ENCODE measurements around the gene SLC34A1. TPM values are rescaled to one million over a fixed set of nuclear protein-coding genes. Genes with fewer than 3 reads are reported as not detected.

The SLC34A1 gene
- total RNA-seq, 2 experiments from 2014 or later = 0.35 to 0.63 TPM

- ChIA-PET CTCF (ENCODE audit: unreplicated experiment) (interaction anchor here (0.6 to 0.9 kb wide), 5 partner anchors 8 to 57 kb away, joined by 3 read pairs; no protein-coding TSS in a partner anchor), POLR2A (interaction anchor here (0.6 to 1.8 kb wide), 6 partner anchors 11 to 147 kb away, joined by 3 to 10 read pairs (median 4); partner anchors contain the start of gene GRK6)
- no TSS peak for BruUV-seq (replicated peaks)
- Histone ChIP-seq H3K4me1 (ENCODE audit: insufficient read depth, low read length, poor library complexity, severe bottlenecking) (peaks cover 47% of the 10 kb centered on the region), H3K79me2 (ENCODE audit: insufficient read depth, low read depth, low read length) (no peaks in the 10 kb centered on the region), H3K27ac (ENCODE audit: low read depth, low read length, poor library complexity, severe bottlenecking) (no peak within 1 kb of the TSS), H3K4me3 (ENCODE audit: low read depth, low read length, poor library complexity, severe bottlenecking) (peak within 1 kb of the TSS; percentile 72), H4K20me1 (ENCODE audit: insufficient read depth, low read length) (0 out of 2 replicates have a peak, but pooled peaks cover 9% of the 10 kb centered on the region), H3K9me3 (ENCODE audit: low read length) (no peaks in the 10 kb centered on the region), H3K36me3 (ENCODE audit: insufficient read depth, low read length) (peaks cover 17% of the 10 kb centered on the region), H3K9me2 (ENCODE audit: insufficient read depth, low read length) (no peaks in the 10 kb centered on the region), H2AFZ (ENCODE audit: low read length) (peak within 1 kb of the TSS; percentile 7; the same call in 1 of the 2 replicates), H3K4me2 (ENCODE audit: low read length) (peak within 1 kb of the TSS; percentile 75)
- TF ChIP-seq EZH2phosphoT487 (IDR thresholded peaks at IDR 0.05; ENCODE audit: borderline replicate concordance, low read depth, low read length) = no peak
- TF ChIP-seq, protein P1, sequence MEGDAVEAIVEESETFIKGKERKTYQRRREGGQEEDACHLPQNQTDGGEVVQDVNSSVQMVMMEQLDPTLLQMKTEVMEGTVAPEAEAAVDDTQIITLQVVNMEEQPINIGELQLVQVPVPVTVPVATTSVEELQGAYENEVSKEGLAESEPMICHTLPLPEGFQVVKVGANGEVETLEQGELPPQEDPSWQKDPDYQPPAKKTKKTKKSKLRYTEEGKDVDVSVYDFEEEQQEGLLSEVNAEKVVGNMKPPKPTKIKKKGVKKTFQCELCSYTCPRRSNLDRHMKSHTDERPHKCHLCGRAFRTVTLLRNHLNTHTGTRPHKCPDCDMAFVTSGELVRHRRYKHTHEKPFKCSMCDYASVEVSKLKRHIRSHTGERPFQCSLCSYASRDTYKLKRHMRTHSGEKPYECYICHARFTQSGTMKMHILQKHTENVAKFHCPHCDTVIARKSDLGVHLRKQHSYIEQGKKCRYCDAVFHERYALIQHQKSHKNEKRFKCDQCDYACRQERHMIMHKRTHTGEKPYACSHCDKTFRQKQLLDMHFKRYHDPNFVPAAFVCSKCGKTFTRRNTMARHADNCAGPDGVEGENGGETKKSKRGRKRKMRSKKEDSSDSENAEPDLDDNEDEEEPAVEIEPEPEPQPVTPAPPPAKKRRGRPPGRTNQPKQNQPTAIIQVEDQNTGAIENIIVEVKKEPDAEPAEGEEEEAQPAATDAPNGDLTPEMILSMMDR (conservative IDR thresholded peaks at IDR 0.05; ENCODE audit: low read length) = no peak; the same call in 1 of the 2 replicates
- intact Hi-C loops (cut with micrococcal nuclease; ENCODE audit: unreplicated experiment) = loop anchor here (1.0 kb wide), 2 partner anchors 42 to 56 kb away; no protein-coding TSS in a partner anchor
- DNase-seq (ENCODE audit: low spot score) = peak; percentile 87
These were observed 62.2 kb downstream of the SLC34A1 start, which contains the start of gene PRR7 for GRCh38 chr5:177446200-177447065. Gene PRR7, plus strand, starts transcription at chr5:177446814. Its CDS starts 8,254 bp downstream, at chr5:177455068.

DNA sequence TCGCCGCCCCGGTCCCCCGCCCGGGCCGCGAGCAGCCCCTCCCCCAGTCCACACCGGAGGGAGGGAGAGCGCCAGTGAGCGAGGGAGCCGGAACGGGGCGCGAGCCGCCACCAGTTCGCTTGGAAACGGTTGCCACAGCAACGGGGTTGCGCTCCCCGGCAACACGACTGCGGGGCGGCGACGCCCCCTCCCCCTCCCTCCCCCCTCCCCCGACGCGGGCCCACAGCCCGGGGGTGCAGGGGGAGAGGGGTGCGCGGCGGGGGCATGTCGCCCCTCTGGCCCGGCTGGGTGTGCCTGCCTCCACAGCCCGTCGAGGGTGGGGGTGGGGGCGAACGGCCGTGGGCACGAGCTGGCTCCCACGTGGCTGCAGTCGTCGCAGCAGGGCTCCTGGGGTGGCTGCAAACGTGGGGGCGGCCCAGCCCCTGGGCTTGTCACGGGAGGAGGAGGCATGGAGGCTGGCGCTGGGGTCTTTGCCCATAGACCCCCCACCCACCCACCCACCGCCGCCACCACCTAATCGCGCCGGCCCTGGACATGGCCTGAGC is 62.9 kb downstream of the SLC34A1 start:
- CTCF ChIA-PET (ENCODE audit: unreplicated experiment) = interaction anchor here (0.6 kb wide), 2 partner anchors 39 to 58 kb away, joined by 3 read pairs; no protein-coding TSS in a partner anchor
- H3K4me2 ChIP-seq (ENCODE audit: low read length) = peak overlapping the region; percentile 75
- peak overlapping the region; percentile 72 for H3K4me3 ChIP-seq (ENCODE audit: low read depth, low read length, poor library complexity, severe bottlenecking)
- H3K9me3 ChIP-seq (ENCODE audit: low read length) = no peaks in the 10 kb centered on the region
- peaks cover 10% of the 10 kb centered on the region; the same call in 1 of the 2 replicates for H3K36me3 ChIP-seq (ENCODE audit: insufficient read depth, low read length)
- H3K9me2 ChIP-seq (ENCODE audit: insufficient read depth, low read length) = no peaks in the 10 kb centered on the region
- 0 out of 2 replicates have a peak, but pooled peaks cover 9% of the 10 kb centered on the region for H4K20me1 ChIP-seq (ENCODE audit: insufficient read depth, low read length)
- no peak for TF ChIP-seq EZH2phosphoT487 (IDR thresholded peaks at IDR 0.05; ENCODE audit: borderline replicate concordance, low read depth, low read length)
- TF ChIP-seq, protein P1 (conservative IDR thresholded peaks at IDR 0.05; ENCODE audit: low read length) = no peak
- H3K27ac ChIP-seq (ENCODE audit: low read depth, low read length, poor library complexity, severe bottlenecking) = no peak overlapping the region
- intact Hi-C loops (cut with micrococcal nuclease; ENCODE audit: unreplicated experiment) = no loop called here
- BruUV-seq (replicated peaks) = no TSS peak
- no peaks in the 10 kb centered on the region for H3K79me2 ChIP-seq (ENCODE audit: insufficient read depth, low read depth, low read length)
- POLR2A ChIA-PET = interaction anchor here (1.0 to 1.3 kb wide), 2 partner anchors 20 to 43 kb away, joined by 3 to 5 read pairs; no protein-coding TSS in a partner anchor
- DNase-seq (ENCODE audit: low spot score) = peak; percentile 65
- peaks cover 47% of the 10 kb centered on the region for H3K4me1 ChIP-seq (ENCODE audit: insufficient read depth, low read length, poor library complexity, severe bottlenecking)
- H2AFZ ChIP-seq (ENCODE audit: low read length) = no peak overlapping the region

All from OCI-LY7 (cell line).